OCI-LY1 (cell line): ENCODE results near the gene ZNF296.

Source experiments
- H2AFZ ChIP-seq: fragments of 200-600 bp; sonication (generic), shearing (Covaris generic); 2 replicates; pipeline ENCODE4 v1.6.0; 2014; ENCODE audit warnings: antibody characterized with exemption, mild to moderate bottlenecking, low read length
- H3F3A ChIP-seq: fragments of 200-600 bp; sonication (generic), shearing (Covaris generic); 2 replicates; pipeline ENCODE4 v1.6.0; 2014; ENCODE audit warnings: mild to moderate bottlenecking, antibody characterized with exemption, low read length, moderate library complexity; ENCODE audit not compliant: insufficient read depth
- H3K27ac ChIP-seq: fragments of 200-600 bp; sonication (generic); 2 replicates; pipeline ENCODE4 v1.5.1; 2014; ENCODE audit warnings: low read length, mixed run types, mild to moderate bottlenecking, low read depth; ENCODE audit not compliant: poor library complexity, severe bottlenecking
- H3K27me3 ChIP-seq: fragments of 200-600 bp; sonication (generic); 2 replicates; pipeline ENCODE4 v1.6.0; 2014; ENCODE audit warnings: antibody characterized with exemption, mild to moderate bottlenecking, low read length, moderate library complexity; ENCODE audit not compliant: insufficient read depth
- H3K36me3 ChIP-seq: fragments of 200-600 bp; sonication (generic); 2 replicates; pipeline ENCODE4 v1.6.1; 2014; ENCODE audit warnings: mild to moderate bottlenecking, antibody characterized with exemption, low read length, moderate library complexity, mixed read lengths; ENCODE audit not compliant: insufficient read depth
- H3K4me1 ChIP-seq: fragments of 200-600 bp; sonication (generic); 2 replicates; pipeline ENCODE4 v1.5.1; 2014; ENCODE audit warnings: mild to moderate bottlenecking, low read length, moderate library complexity; ENCODE audit not compliant: insufficient read depth, severe bottlenecking
- H3K4me2 ChIP-seq: fragments of 200-600 bp; sonication (generic), shearing (Covaris generic); 2 replicates; pipeline ENCODE4 v1.6.1; 2014; ENCODE audit warnings: low read length
- H3K4me3 ChIP-seq: fragments of 200-600 bp; sonication (generic); 2 replicates; pipeline ENCODE4 v1.5.1; 2014; ENCODE audit warnings: low read length, low read depth, mild to moderate bottlenecking, mixed read lengths; ENCODE audit not compliant: poor library complexity, severe bottlenecking
- H3K79me2 ChIP-seq: fragments of 200-600 bp; shearing (Covaris generic); 2 replicates; pipeline ENCODE4 v1.6.1; 2016; ENCODE audit warnings: mixed run types, low read length, mixed read lengths; ENCODE audit not compliant: insufficient read depth
- H3K9ac ChIP-seq: fragments of 200-600 bp; sonication (generic), shearing (Covaris generic); 2 replicates; pipeline ENCODE4 v1.6.1; 2014; ENCODE audit warnings: mild to moderate bottlenecking, low read length, mixed read lengths
- H3K9me2 ChIP-seq: fragments of 200-600 bp; sonication (generic), shearing (Covaris generic); 2 replicates; pipeline ENCODE4 v1.6.1; 2014; ENCODE audit warnings: low read depth, mild to moderate bottlenecking, low read length, mixed read lengths
- H3K9me3 ChIP-seq: fragments of 200-600 bp; shearing (Covaris generic); 2 replicates; pipeline ENCODE4 v1.6.1; 2014; ENCODE audit warnings: low read length, mixed read lengths
- H4K20me1 ChIP-seq: fragments of 200-600 bp; sonication (generic), shearing (Covaris generic); 2 replicates; pipeline ENCODE4 v1.6.0; 2016; ENCODE audit warnings: mild to moderate bottlenecking, low read length; ENCODE audit not compliant: insufficient read depth
- CTCF ChIP-seq: fragments of 200-600 bp; sonication (generic), shearing (Covaris generic); IDR thresholded peaks from 2 replicates; pipeline ENCODE4 v1.5.1; 2017; ENCODE audit warnings: mild to moderate bottlenecking, antibody characterized with exemption, low read length, moderate library complexity, mixed read lengths
- EZH2 ChIP-seq: fragments of 200-600 bp; sonication (generic), shearing (Covaris generic); IDR thresholded peaks from 2 replicates; pipeline ENCODE4 v1.8.0; 2017; ENCODE audit warnings: borderline replicate concordance, mixed run types, mild to moderate bottlenecking, antibody characterized with exemption, low read length, moderate library complexity, mixed read lengths

The ZNF296 gene

DNA sequence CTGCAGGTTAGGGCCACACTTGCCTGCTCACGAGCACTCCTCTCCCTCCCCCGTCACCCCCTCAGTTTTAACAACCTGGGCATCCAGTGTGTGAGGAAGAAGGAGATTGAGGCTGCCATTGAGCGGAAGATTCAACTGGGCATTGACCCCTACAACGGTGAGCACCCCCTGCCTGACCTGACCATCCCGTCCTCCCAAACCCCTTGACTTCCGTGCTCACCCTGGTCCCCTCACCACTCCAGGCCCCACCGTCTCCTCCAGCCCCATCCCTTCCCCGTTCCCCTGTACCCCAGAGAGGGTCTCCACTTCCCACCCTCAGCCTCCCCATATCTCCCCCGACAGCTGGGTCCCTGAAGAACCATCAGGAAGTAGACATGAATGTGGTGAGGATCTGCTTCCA is 51.0 kb downstream of the ZNF296 start:
- TF ChIP-seq CTCF (no peak), EZH2 (no peak)

GRCh38 chr19:45023048-45023447 is 53.2 kb downstream of the ZNF296 start:
- Histone ChIP-seq H3K27ac (no peak overlapping the region), H3K79me2 (no peaks in the 10 kb centered on the region), H3K36me3 (peaks cover 44% of the 10 kb centered on the region), H3K4me3 (no peak overlapping the region), H3K9ac (no peak overlapping the region), H2AFZ (no peak overlapping the region), H3K27me3 (no peaks in the 10 kb centered on the region), H3K4me1 (peaks cover 2% of the 10 kb centered on the region), H3F3A (no peaks in the 10 kb centered on the region), H3K9me2 (no peaks in the 10 kb centered on the region), H3K4me2 (no peak overlapping the region), H3K9me3 (no peaks in the 10 kb centered on the region), H4K20me1 (no peaks in the 10 kb centered on the region)
- TF ChIP-seq CTCF (no peak), EZH2 (no peak)

More for the DNA sequence above, 51.0 kb downstream of the ZNF296 start:
- Histone ChIP-seq H3K36me3 (peaks cover 52% of the 10 kb centered on the region), H3K4me1 (no peaks in the 10 kb centered on the region), H2AFZ (no peak overlapping the region), H3K4me2 (no peak overlapping the region), H4K20me1 (no peaks in the 10 kb centered on the region), H3K4me3 (no peak overlapping the region), H3K9ac (no peak overlapping the region), H3K9me3 (no peaks in the 10 kb centered on the region), H3K27ac (no peak overlapping the region), H3K9me2 (no peaks in the 10 kb centered on the region), H3F3A (no peaks in the 10 kb centered on the region), H3K27me3 (no peaks in the 10 kb centered on the region), H3K79me2 (no peaks in the 10 kb centered on the region)

GRCh38 chr19:45021971-45022370 is 54.3 kb downstream of the ZNF296 start:
- peaks cover 6% of the 10 kb centered on the region; the same call in 1 of the 2 replicates for H3F3A ChIP-seq
- H4K20me1 ChIP-seq: no peaks in the 10 kb centered on the region
- H3K27me3 ChIP-seq: no peaks in the 10 kb centered on the region
- H3K9me2 ChIP-seq: no peaks in the 10 kb centered on the region
- TF ChIP-seq EZH2 (no peak), CTCF (no peak)
- H3K79me2 ChIP-seq: no peaks in the 10 kb centered on the region
- peaks cover 12% of the 10 kb centered on the region for H3K4me1 ChIP-seq
- H2AFZ ChIP-seq: no peak overlapping the region
- no peak overlapping the region for H3K4me3 ChIP-seq
- H3K9me3 ChIP-seq: no peaks in the 10 kb centered on the region
- no peak overlapping the region for H3K9ac ChIP-seq
- no peak overlapping the region for H3K27ac ChIP-seq
- H3K36me3 ChIP-seq: peaks cover 36% of the 10 kb centered on the region
- no peak overlapping the region for H3K4me2 ChIP-seq
